WTC11 (cell line): ENCODE measurements around the gene ANKRD66.

Source experiments
- ATF1 ChIP-seq: sonication (generic); formaldehyde crosslinking; IDR thresholded peaks from 2 replicates; pipeline ENCODE4 v1.8.1; 2023; ENCODE audit warnings: mild to moderate bottlenecking, moderate library complexity, missing genetic modification reagents
- ESRRA ChIP-seq: sonication (generic); formaldehyde crosslinking; IDR thresholded peaks from 2 replicates; pipeline ENCODE4 v1.8.1; 2022; ENCODE audit warnings: mild to moderate bottlenecking, missing genetic modification reagents, borderline replicate concordance
- JUN ChIP-seq: sonication (generic); formaldehyde crosslinking; IDR thresholded peaks from 2 replicates; pipeline ENCODE4 v1.8.0; 2023; ENCODE audit warnings: mild to moderate bottlenecking, missing genetic modification reagents
- MXD4 ChIP-seq: fragments of 250-450 bp; sonication (Bioruptor Pico); IDR thresholded peaks from 2 replicates; pipeline ENCODE4 v1.8.0; 2021; ENCODE audit warnings: mild to moderate bottlenecking, moderate library complexity, borderline replicate concordance
- ZNF138 ChIP-seq: sonication (generic); formaldehyde crosslinking; conservative IDR thresholded peaks from 2 replicates; pipeline ENCODE4 v1.8.1; 2022; ENCODE audit warnings: mild to moderate bottlenecking, moderate library complexity, missing genetic modification reagents
- ZNF423 ChIP-seq: fragments of 250-450 bp; sonication (Bioruptor Pico); IDR thresholded peaks from 2 replicates; pipeline ENCODE4 v2.1.2; 2022; ENCODE audit warnings: mild to moderate bottlenecking, moderate library complexity
- TF ChIP-seq, protein P1 (sequence below): fragments of 200-600 bp; IDR thresholded peaks from 2 replicates; pipeline ENCODE4 v1.8.0; 2022; ENCODE audit warnings: antibody characterized with exemption

- TF ChIP-seq, protein P1, sequence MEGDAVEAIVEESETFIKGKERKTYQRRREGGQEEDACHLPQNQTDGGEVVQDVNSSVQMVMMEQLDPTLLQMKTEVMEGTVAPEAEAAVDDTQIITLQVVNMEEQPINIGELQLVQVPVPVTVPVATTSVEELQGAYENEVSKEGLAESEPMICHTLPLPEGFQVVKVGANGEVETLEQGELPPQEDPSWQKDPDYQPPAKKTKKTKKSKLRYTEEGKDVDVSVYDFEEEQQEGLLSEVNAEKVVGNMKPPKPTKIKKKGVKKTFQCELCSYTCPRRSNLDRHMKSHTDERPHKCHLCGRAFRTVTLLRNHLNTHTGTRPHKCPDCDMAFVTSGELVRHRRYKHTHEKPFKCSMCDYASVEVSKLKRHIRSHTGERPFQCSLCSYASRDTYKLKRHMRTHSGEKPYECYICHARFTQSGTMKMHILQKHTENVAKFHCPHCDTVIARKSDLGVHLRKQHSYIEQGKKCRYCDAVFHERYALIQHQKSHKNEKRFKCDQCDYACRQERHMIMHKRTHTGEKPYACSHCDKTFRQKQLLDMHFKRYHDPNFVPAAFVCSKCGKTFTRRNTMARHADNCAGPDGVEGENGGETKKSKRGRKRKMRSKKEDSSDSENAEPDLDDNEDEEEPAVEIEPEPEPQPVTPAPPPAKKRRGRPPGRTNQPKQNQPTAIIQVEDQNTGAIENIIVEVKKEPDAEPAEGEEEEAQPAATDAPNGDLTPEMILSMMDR, result no peak
- no peak for TF ChIP-seq ATF1 (CRISPR knock-in tag)
- no peak for TF ChIP-seq JUN (CRISPR knock-in tag)
- no peak for TF ChIP-seq ZNF138
- TF ChIP-seq ZNF423 (CRISPR knock-in tag), result no peak
- TF ChIP-seq ESRRA (CRISPR knock-in tag), result no peak
- TF ChIP-seq MXD4, result no peak
These were observed 52.9 kb downstream of the ANKRD66 start for GRCh38 chr6:46799657-46800056.
